Aorta (tissue), 5 donors: ENCODE measurements around the gene MROH8. TPM values are rescaled to one million over a fixed set of nuclear protein-coding genes. Genes with fewer than 3 reads are reported as not detected.

Source experiments
- ATAC-seq: fragments of 200-7000 bp; cut with Tn5 transposase; one replicate; pipeline ENCODE4 v1.9.1; 2022; ENCODE audit warnings: moderate library complexity; ENCODE audit not compliant: low FRiP score
- DNase-seq, 2 donors: peaks; one replicate each; pipeline ENCODE4 v3.0.0-alpha.2; 2020
- H3K27ac ChIP-seq, 2 donors: one replicate each; pipeline ENCODE4 v1.5.1; 2013; ENCODE audit warnings: low read length in 2 of 2, mild to moderate bottlenecking in 2 of 2, moderate library complexity in 2 of 2, control low read depth in 1 of 2, inconsistent platforms in 1 of 2, low read depth in 1 of 2
- H3K27me3 ChIP-seq, 2 donors: one replicate each; pipeline ENCODE4 v1.6.1; 2013; ENCODE audit warnings: control low read depth in 1 of 2, low read length in 1 of 2, mild to moderate bottlenecking in 1 of 2, moderate library complexity in 1 of 2; ENCODE audit not compliant: insufficient read depth in 2 of 2, control insufficient read depth in 1 of 2
- H3K36me3 ChIP-seq, 2 donors: one replicate each; pipeline ENCODE4 v1.6.1; 2013; ENCODE audit warnings: control low read depth in 1 of 2, low read length in 1 of 2, mild to moderate bottlenecking in 1 of 2; ENCODE audit not compliant: insufficient read depth in 2 of 2, control insufficient read depth in 1 of 2
- H3K4me1 ChIP-seq, 2 donors: one replicate each; pipeline ENCODE4 v1.6.1; 2013; ENCODE audit warnings: low read length in 2 of 2, control low read depth in 1 of 2, mild to moderate bottlenecking in 1 of 2, moderate library complexity in 1 of 2; ENCODE audit not compliant: insufficient read depth in 2 of 2, control insufficient read depth in 1 of 2
- H3K4me3 ChIP-seq, 2 donors: one replicate each; pipeline ENCODE4 v1.5.1; 2013; ENCODE audit warnings: low read length in 2 of 2, control low read depth in 1 of 2, mild to moderate bottlenecking in 1 of 2
- H3K9me3 ChIP-seq: one replicate; pipeline ENCODE4 v1.6.1; 2013; ENCODE audit warnings: mild to moderate bottlenecking, low read length; ENCODE audit not compliant: control insufficient read depth
- WGBS, 2 donors: extraction: QIAGEN DNeasy Blood & Tissue Kit; methylation state at CpG; one replicate each; pipeline ENCODE4 v1.1.7; 2013; 5-methylcytosine and 5-hydroxymethylcytosine counted together
- intact Hi-C, 2 donors: fragments of 100-400 bp; cut with DNase I; formaldehyde crosslinking; loops; one replicate each; pipeline versions ENCODE4 v1.14.2 to v1.15.0; 2022
- polyA plus RNA-seq, 2 donors: library from polyadenylated mRNA; stranded (reverse); fragments of 200-250 nt; gene quantifications; one replicate each; pipeline ENCODE4 v1.2.3, GENCODE V29; 2013
- total RNA-seq, 2 donors: library from RNA; stranded (reverse); fragmentation: NEBNext Ultra II Directional; extraction: Animal tissue kit (Norgen Biotek cat#: 25700); gene quantifications; one replicate each; pipeline ENCODE4 v1.2.1, GENCODE V29; 2021
- donor health status: healthy with polysubstance abuse.
- donor health status: Bipolar disorder and iron deficiency.
- donor health status: DM: no; HTN: no; CAD: no.
- donor health status: DM: no; HTN: no; CAD: no.
- donor health status: DM: yes; HTN: yes; CAD: no.

Gene MROH8
- total and polyA plus RNA-seq, 4 donors = 3.4 to 9.3 (median 5.1) TPM; not detected in 1

DNA sequence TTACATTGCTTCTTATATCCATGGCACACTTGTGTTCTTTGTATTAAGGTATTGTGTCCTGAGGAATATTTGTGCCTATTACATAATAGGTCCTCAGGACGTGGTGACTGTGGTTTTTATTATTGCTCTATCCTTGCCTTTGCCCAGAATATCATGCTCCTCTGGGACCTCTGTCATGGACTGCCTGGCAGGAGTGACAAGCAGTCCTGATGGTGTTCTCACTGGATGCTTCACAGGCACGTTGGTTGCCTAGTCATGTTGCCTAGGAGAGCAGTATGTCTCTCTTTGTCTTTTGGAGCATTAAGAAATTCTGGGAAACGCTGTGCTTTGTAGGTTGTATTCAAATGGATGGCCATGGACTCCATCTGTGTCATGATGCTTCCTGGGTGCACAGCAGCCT lies 24.7 kb upstream of the MROH8 start:
- DNase-seq = no peak
- intact Hi-C loops = loop anchor here in 1 of 2 donors (5.0 kb wide), 1 partner anchor 1203 kb away; no protein-coding TSS in a partner anchor
- no peak for ATAC-seq
- Histone ChIP-seq H3K4me3 (no peak overlapping the region), H3K27ac (no peak overlapping the region), H3K27me3 (no peaks in the 10 kb centered on the region), H3K36me3 (peaks cover 10 to 19% of the 10 kb centered on the region in 2 donors), H3K9me3 (no peaks in the 10 kb centered on the region), H3K4me1 (no peaks in the 10 kb centered on the region)
- WGBS, 2 donors = 39 to 43% methylated on average over 3 of the region's 3 CpGs

DNA sequence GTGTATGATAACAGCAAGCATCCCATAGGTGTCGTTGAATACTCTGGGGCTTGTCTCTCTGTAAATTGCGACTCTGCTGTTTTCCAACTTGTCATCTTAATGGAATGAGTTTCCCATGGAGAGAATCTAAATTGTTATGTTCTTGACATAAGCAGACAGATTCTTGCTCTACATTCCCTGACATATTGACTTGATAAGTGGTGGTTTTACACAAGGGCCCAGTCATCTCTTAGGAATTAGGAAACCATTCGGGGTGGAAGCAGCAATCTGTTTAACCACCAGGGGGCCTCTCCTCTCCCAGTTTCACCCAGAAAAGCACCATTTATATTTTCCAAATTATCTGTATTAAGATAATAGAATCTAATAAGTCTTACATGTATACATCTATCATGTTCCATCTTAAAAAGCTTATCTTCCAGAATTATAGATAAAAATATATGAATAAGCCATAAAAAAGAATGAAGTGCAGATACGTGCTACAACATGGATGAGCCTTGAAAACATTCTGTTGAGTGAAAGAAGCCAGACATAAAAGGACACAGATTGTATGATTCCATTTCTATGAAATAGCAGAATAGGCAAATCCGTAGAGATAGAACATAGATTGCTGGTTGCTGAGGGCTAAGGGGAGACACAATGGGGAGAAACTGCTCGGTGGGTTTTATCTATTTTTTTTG lies 23.1 kb upstream of the MROH8 start:
- no peak for DNase-seq
- Histone ChIP-seq H3K27ac (peak overlapping the region; percentile 20 to 45), H3K27me3 (no peaks in the 10 kb centered on the region), H3K36me3 (peaks cover 10 to 22% of the 10 kb centered on the region in 2 donors), H3K4me3 (peak overlapping the region in 1 of 2 donors; percentile 12), H3K4me1 (no peaks in the 10 kb centered on the region), H3K9me3 (no peaks in the 10 kb centered on the region)
- 41 to 43% methylated on average over 6 of the region's 6 CpGs for WGBS, 2 donors
- intact Hi-C loops = loop anchor here in 1 of 2 donors (5.0 kb wide), 1 partner anchor 1205 kb away; no protein-coding TSS in a partner anchor
- peak; percentile 75 for ATAC-seq

DNA sequence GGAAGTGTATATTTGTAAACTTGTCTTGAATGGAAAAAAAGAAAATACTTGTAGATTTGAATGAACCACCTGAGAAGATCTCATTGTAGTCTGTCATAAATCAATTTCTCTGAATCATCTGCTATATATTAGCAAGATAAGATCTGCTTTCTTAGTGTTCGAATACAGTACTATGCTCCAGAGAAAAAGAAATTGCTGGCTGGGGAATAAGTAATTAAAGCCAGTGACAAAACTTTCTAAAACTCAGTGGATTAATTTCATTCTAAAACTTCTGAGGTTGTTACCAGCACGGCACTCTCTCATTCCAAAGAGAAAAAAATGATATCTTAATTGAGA lies 22.4 kb upstream of the MROH8 start:
- 25 to 42% methylated on average over 2 of the region's 2 CpGs for WGBS, 2 donors
- no peaks in the 10 kb centered on the region for H3K4me1 ChIP-seq
- intact Hi-C loops = loop anchor here in 1 of 2 donors (5.0 kb wide), 1 partner anchor 1206 kb away; no protein-coding TSS in a partner anchor
- peak overlapping the region in 1 of 2 donors; percentile 12 for H3K4me3 ChIP-seq
- H3K27ac ChIP-seq = no peak overlapping the region
- DNase-seq (no peak), ATAC-seq (no peak)
- peaks cover 10 to 19% of the 10 kb centered on the region in 2 donors for H3K36me3 ChIP-seq
- no peaks in the 10 kb centered on the region for H3K27me3 ChIP-seq
- no peaks in the 10 kb centered on the region for H3K9me3 ChIP-seq

DNA sequence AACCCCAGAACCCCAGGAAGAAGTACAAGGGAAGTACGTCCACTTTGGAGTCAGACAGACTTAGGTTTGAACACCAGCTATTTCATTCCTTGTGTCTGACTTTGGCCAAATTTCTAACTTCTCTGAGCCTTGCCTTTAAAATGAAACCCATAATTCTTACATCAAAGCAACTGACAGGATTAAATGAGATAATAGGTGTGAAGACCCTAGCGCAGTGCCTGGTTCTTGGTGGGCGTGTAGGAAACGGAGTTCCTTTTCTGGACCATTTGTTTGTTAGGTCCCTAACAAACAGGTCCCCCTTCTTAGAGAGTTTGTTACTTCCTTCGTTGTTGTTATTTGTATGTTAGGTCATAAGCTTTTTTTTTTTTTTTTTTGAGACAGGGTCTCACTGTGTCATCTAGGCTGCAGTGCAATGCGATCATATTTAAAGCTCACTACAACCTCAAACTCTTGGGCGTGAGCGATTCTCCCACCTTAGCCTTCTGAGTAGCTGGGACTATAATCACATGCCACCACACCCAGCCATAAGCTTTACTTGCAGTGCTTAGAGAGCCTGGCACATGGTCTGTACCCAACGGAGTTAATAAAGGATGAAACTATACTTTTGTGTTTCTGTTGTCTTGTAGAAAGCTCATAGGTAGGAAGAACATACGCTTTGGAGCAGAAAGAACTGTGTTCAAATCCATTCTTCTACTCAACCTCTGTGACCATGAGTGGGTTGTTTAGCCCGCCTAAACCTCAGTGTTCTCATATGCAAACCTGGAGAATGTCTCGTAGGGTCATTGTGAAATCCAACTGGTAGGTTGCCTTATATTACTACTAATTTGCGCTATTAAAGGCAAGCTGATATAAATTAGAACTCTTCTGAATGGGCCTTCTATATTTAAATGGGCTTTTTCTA lies 21.8 kb upstream of the MROH8 start:
- H3K27me3 ChIP-seq = no peaks in the 10 kb centered on the region
- peaks cover 10 to 19% of the 10 kb centered on the region in 2 donors for H3K36me3 ChIP-seq
- H3K9me3 ChIP-seq = no peaks in the 10 kb centered on the region
- no peak overlapping the region for H3K27ac ChIP-seq
- no peaks in the 10 kb centered on the region for H3K4me1 ChIP-seq
- H3K4me3 ChIP-seq = no peak overlapping the region
- ATAC-seq (no peak), DNase-seq (no peak)
- WGBS, 2 donors = 92 to 94% methylated on average over 13 of the region's 13 CpGs
- intact Hi-C loops = loop anchor here in 1 of 2 donors (5.0 kb wide), 1 partner anchor 1206 kb away; no protein-coding TSS in a partner anchor

DNA sequence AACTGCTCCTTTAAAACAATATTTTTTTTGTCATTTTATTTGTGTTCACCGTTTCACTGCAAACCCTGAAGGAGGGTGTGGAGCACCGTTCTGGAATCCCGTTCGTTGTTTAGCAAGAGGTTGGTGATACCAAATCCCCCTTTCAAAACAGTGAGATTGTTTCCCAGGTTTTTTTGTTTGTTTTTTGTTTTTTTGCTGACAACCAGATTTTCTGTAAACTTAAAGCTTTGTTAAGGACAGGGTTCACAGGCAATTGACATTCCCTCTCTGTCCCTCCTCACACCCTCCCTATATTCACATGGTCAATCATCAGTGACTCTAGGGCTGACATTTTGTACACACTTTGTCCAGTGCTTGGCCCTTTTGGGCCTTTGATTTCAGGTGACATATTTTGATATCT lies 21.0 kb upstream of the MROH8 start:
- H3K27ac ChIP-seq = no peak overlapping the region

DNA sequence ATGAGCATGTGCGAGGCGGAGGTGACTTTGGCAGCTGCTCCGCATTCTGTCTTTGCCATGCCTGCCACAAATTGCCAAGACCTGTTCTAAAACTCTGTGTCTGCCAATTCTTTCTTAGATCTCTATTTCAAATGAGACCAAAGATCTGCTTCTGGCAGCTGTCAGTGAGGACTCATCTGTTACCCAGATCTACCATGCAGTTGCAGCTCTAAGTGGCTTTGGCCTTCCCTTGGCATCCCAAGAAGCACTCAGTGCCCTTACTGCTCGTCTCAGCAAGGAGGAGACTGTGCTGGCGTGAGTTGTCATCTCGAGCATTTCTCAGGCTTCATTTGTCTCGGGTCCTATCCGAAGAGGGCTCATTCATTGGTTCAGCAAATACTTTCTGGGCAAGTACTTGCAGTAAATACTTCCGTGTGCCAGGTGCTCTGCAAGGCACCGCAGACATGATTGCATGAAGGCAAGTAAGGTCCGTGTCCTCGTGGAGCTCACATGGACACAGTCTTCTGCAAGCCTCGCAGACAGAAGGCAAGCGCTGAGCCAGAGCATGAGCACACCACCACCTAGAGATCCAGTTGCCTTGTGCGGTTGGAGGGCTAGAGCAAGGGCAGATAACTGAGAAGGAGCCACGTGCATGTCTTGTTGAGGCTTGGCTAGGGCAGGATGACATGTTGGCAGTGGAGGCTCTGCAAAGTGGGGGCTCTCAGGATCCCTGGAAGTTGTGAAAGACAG lies 19.7 kb upstream of the MROH8 start:
- no peaks in the 10 kb centered on the region for H3K27me3 ChIP-seq
- no peaks in the 10 kb centered on the region for H3K4me1 ChIP-seq
- peaks cover 5 to 8% of the 10 kb centered on the region in 2 donors for H3K36me3 ChIP-seq
- WGBS, 2 donors = 75 to 83% methylated on average over 16 of the region's 16 CpGs
- no peak overlapping the region for H3K27ac ChIP-seq
- DNase-seq (no peak), ATAC-seq (no peak)
- H3K4me3 ChIP-seq = no peak overlapping the region
- intact Hi-C loops = loop anchor here (5.0 to 10.0 kb wide), 2 partner anchors 66 to 333 kb away; partner anchors contain the start of gene GHRH (in 1 of the 2)
- H3K9me3 ChIP-seq = no peaks in the 10 kb centered on the region

More for the DNA sequence above, 21.0 kb upstream of the MROH8 start:
- no peak overlapping the region for H3K4me3 ChIP-seq
- intact Hi-C loops = loop anchor here in 1 of 2 donors (5.0 kb wide), 1 partner anchor 1207 kb away; no protein-coding TSS in a partner anchor
- H3K36me3 ChIP-seq = peaks cover 10 to 19% of the 10 kb centered on the region in 2 donors
- ATAC-seq (no peak), DNase-seq (no peak)
- H3K27me3 ChIP-seq = no peaks in the 10 kb centered on the region
- WGBS, 2 donors = 79% methylated on average over 4 of the region's 4 CpGs
- no peaks in the 10 kb centered on the region for H3K9me3 ChIP-seq
- no peaks in the 10 kb centered on the region for H3K4me1 ChIP-seq

DNA sequence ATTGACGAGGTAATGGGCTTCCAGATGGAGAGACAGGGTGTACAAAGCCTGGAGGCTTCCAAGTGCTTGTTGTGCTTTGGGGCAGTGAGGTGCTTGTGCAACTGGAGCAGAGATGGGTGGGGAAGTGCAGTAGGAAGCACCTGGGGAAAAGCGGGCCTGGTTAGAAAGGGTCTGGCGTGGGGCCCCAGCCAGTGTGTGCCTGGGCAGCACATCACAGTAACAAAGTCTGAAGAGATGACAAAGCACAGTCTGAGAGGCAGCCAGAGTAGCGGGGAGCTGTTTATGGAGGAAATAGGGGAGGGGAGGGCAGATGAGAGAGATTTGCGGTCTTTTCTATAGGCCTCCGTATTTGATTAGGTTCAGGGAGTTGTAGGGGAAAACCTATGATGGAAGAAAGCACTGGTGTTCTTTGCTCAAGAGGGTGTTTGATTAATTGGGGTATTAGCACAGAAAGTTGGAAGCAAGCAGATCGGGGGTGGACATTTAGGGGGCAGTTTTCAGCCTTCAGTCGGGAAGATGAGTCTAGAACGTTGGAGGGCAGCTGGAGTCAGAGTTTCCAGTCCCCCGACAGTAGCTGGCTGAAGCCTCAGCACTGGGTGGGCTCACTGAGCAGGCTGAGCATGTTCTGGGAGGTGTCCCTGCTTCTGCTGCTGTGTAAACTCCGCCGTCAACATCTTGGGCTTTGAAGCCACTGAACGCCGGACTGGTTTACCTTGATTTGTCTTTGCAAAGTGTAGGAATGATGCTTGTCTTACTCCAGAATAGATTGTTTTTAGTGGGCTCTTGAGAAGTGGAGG lies 15.5 kb upstream of the MROH8 start:
- Histone ChIP-seq H3K4me3 (no peak overlapping the region), H3K4me1 (no peaks in the 10 kb centered on the region), H3K9me3 (no peaks in the 10 kb centered on the region), H3K27me3 (no peaks in the 10 kb centered on the region), H3K27ac (no peak overlapping the region), H3K36me3 (peaks cover 0 to 7% of the 10 kb centered on the region in 2 donors)
- intact Hi-C loops = loop anchor here (5.0 to 10.0 kb wide), 2 partner anchors 70 to 337 kb away; partner anchors contain the start of gene GHRH (in 1 of the 2)
- ATAC-seq = no peak
- no peak for DNase-seq
- WGBS, 2 donors = 63% methylated on average over 14 of the region's 14 CpGs
